Measurements from ENCODE around the gene PTCD2. TPM values are rescaled to one million over a fixed set of nuclear protein-coding genes. Genes with fewer than 3 reads are reported as not detected.
A peak's percentile ranks its signal among the peaks of the same experiment; 100 is the strongest.

PTCD2 gene
- total RNA-seq, 1 donor from 2014 or later = 3.3 TPM

GRCh38 chr5:72338689-72339209 is 18.6 kb downstream of the PTCD2 start:
- no peak for DNase-seq (ENCODE audit: low read depth in 2 of 2)

DNA sequence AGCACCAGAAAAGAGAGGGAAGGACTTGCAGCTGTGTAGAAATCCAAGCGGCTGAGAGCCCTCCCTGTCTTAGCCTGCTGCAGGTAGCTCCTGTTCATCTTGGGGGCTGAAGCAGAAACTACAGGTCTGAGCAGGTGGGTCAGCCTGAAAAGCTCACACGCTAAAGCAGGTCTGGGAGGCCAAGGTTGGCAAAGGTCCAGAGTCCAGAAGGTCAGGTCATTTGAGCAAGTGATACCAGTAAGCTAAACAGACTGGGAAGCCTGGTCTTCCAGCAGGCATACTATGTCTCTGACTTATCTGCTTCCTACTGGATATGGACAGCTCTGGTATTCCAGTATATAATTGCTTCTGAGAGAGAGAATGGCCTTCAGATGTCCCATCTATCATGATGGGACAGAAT is 26.2 kb downstream of the PTCD2 start:
- DNase-seq (ENCODE audit: low read depth in 2 of 2) = no peak

DNA sequence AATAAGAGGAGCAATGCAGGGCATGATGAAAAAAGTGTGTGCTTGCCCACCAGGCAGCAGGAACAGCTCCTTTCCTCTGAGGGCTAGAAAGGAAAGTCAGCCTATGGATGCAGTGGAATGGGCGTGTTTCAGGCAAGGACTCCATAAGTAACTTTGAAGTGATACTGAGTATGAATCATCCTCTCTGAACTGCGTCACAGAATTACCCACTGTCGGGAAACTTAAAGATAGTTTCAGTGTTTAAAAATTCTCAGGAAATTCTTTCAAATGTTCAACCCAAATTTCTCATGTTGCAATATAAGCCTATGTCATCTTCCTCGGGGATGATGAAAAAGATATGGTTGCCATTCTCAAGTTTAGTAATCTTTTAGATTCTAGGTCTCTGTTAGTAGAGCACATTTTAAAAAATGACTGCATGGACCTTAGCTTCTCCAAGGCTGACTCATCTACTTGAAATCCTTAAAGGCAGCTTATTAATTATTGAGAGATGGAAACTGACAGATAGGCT is 27.7 kb downstream of the PTCD2 start:
- peak in 1 of 2 donors; percentile 21 for DNase-seq (ENCODE audit: low read depth in 2 of 2)

GRCh38 chr5:72351376-72351775 is 31.2 kb downstream of the PTCD2 start:
- no peak for DNase-seq (ENCODE audit: low read depth in 2 of 2)

DNA sequence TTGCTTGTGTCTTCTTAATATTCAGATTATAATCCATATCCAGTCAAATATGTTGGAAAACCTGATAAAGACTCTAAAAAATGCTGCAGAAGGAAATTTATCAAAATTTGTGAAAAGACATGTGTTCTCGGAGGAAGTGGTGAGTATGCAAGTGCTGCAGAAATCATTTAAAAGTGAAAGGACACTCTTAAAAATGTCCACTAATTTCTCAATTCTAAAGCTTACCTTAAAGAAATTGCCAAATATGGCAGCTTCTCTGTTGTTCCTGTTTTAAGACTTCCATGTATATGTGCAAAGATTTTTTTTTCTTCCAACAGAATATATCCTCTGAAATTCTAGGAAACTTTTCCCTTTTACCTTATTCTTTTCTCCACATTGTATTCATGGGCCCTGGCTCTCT is 32.4 kb downstream of the PTCD2 start:
- no peak for DNase-seq (ENCODE audit: low read depth in 2 of 2)

- DNase-seq (ENCODE audit: low read depth in 2 of 2) = peak in 1 of 2 donors; percentile 24
These were observed 32.9 kb downstream of the PTCD2 start for GRCh38 chr5:72353046-72353445.

DNA sequence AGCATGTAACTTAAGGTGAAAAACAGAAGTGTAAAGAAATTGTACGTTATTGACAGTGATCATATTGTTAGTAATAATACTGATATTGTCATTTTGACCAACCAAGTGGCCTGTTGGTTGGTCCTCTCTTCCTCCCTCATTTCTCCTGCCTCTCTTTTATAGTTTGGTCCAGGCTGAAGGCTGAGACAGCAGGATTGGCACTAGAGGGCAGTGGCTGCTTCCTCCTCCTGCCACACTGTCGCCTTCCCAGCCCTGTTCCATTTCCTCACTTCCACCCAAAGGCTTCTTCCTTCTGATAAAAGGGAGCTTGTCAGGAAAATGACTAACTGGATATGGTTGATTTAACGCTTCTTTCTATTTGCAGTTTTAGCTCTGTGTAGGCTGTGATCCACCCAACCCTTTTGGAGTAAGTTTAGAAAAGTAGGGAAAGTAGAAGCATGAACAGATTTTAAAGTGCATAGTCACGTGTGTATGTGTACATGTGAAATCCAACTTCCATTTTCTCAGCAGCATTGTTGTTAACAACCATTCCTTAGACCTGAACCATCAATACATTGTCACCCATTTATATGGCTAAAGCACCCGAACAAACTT is 35.6 kb downstream of the PTCD2 start:
- peak in 1 of 2 donors; percentile 62 for DNase-seq (ENCODE audit: low read depth in 2 of 2)

GRCh38 chr5:72356361-72356760 is 36.2 kb downstream of the PTCD2 start:
- DNase-seq (ENCODE audit: low read depth in 2 of 2) = no peak

DNA sequence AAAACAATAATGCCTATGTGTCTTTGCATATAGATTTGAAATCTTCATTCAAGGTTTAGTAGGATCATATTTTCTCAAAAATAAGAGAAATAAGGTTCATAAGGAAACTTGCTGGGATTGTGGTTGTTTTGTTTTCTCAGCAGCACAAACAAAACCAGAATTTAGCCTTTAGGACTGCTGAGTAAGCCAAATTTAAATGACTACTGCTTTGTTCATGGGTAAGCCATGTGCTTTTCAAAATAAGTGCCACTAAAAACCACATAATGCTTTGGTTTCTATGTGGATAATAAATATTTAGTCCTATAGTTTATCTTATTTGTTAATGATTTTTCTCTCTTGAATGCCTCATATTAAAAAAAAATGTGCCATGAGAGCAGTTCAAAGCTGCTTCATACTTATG is 38.8 kb downstream of the PTCD2 start:
- DNase-seq (ENCODE audit: low read depth in 2 of 2) = no peak

DNA sequence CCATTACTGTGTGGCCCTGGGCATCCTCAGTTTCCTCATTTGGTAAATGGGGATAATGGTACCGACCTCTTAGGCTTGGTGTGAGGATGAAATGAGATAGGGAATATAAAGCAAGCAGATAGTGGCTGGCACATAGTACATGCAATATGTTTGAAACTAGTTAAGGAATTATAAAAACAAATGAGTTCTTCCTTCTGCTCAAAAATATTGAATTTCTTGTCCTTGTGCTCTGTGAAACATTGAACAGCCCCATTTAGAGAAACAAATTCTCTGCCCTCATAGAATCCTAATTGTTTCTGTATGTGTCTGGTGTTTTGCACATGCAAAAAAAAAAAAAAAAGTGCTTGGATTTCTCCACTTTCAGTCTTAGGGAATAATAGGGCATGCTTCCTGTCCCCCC is 39.7 kb downstream of the PTCD2 start:
- DNase-seq (ENCODE audit: low read depth in 2 of 2) = no peak

DNA sequence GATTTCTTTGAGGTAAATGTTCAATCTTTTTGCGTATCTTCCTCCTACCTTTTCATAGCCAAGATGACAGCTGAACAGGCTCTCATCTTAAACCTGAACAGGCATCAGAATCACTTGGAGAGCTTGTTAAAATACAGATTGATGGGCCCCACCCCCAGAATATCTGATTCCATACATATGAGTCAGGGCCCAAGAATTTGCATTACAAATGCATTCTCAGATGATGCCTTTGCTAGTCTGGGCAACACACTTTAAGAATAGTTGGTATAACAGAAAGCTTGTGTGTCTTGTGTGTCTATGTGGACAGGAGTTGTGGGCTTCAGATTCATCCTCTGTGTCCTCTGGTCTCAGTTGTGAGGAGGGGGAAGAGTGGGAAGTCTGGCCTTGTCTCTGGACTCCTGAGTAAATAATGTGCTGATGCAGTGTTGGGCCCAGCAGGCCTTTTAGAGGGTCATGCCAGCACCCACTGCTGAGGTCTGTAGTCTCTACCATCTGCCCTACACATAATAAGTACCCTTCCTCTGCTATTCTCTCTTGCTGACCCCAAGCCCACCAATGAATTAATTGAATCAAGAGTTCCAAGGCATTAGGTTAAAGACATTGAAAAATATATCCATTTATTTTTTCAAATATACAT is 43.1 kb downstream of the PTCD2 start:
- DNase-seq (ENCODE audit: low read depth in 2 of 2) = peak in 1 of 2 donors; percentile 45

GRCh38 chr5:72364171-72364570 is 44.0 kb downstream of the PTCD2 start:
- no peak for DNase-seq (ENCODE audit: low read depth in 2 of 2)

- DNase-seq (ENCODE audit: low read depth in 2 of 2) = no peak
These were observed 44.8 kb downstream of the PTCD2 start for GRCh38 chr5:72364951-72365350.

DNA sequence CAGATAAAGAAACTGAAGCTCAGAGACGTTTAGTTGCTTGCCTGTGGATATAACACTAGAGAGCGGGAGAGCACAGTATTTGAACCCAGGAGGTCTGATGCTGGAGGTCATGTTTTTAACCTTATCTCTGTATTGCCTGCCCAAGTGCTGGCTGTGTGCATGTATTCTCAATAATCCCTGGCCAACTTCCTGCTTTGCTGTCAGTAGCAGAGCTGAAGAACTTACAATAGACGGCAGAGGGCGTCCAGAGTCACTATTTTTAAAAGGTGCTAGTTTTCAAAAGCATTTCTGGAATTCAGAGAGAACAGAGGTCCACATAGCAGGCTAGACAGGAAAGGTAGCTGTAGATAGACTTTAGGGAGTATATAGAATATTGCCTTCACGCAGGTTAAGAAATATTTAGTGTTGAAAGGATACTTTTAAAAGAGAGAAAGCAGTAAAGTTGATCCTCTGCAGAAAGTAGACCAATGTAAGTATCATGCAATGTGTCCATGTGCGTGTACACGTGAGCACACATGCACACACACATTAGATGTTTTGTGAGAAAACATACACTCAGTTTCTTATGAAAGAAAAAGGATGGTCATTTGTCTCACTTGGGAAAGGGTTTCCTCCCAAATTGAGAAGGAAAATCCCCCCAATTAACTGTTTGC is 46.3 kb downstream of the PTCD2 start:
- peak; percentile 84 to 85 for DNase-seq (ENCODE audit: low read depth in 2 of 2)

DNA sequence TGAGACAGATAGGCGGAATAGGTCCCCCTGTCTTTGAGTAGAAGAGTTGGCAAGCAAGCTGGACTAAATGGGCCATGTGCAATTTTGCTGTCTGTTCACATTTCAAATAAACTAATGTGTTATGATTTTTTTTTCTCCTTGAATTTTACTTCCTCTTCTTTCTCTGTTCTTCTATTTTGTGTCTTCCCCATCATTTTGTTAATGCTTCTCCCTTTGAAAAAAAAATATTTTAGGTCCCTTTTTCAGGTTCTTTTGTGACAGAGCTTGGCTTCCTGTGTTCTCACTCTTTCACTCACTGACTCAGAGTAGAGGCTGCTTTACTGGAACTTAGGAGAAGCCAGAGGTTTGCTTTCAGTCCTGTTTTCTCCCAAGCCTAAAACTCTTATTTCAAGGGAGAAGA is 48.1 kb downstream of the PTCD2 start:
- no peak for DNase-seq (ENCODE audit: low read depth in 2 of 2)

- no peak for DNase-seq (ENCODE audit: low read depth in 2 of 2)
These were observed 49.1 kb downstream of the PTCD2 start for GRCh38 chr5:72369301-72369700.

DNA sequence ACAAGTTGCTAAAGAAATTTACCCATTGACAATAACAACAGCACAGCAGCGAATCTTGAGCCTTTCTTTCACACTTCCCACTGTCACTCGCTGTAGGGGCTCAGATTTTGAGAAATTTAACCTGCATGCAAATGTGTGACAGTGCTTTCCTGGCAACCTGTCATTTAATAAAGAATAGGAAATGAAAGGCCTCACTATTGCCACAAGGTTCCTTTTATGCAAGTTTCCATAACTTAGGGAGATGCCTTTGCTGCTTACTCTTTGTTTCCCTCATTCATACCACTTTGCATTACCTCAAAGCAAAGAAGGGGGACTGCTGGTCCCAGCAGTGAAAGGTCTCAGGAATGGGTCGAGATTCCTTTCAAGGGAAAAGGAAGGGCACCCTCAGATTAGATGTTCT is 49.5 kb downstream of the PTCD2 start:
- DNase-seq (ENCODE audit: low read depth in 2 of 2) = no peak

DNA sequence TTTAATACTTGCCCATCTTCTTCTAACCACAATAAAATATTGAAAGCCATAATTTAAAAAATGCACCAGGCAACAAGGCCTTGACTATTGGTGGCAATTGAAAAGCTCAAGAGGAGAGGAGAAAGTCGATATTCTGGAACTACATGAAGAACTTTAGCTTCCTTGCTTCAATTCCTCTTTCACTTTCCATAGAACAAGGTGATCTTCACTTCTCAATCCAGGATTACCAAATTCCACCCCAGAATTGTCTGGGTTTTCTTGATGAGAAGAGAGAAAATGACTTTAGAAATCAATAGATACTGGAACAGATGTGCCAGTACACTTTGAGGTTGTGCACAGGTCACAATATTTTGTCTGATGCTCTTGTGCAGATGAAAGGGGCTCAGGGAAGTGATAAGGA is 52.2 kb downstream of the PTCD2 start:
- no peak for DNase-seq (ENCODE audit: low read depth in 2 of 2)

- no peak for DNase-seq (ENCODE audit: low read depth in 2 of 2)
These were observed 52.8 kb downstream of the PTCD2 start for GRCh38 chr5:72372923-72373322.

DNA sequence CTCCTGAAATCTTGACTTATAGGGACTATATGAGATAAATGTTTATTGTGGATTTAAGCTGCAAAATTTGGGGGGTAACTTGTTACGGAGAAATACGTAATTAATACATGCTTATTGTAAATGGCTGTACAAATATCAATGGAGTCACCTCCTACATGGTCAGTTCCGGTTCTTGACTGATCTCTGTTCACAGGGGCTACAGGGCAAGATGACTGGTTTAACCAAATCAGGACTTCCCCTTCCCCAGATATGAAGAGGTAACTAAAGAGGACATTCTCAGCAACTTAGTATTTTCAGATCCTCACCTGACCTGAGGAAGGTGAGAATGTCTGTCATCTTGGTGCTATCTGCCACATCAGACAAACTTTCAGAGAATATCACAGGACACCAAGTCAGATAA is 54.7 kb downstream of the PTCD2 start:
- DNase-seq (ENCODE audit: low read depth in 2 of 2) = no peak

DNA sequence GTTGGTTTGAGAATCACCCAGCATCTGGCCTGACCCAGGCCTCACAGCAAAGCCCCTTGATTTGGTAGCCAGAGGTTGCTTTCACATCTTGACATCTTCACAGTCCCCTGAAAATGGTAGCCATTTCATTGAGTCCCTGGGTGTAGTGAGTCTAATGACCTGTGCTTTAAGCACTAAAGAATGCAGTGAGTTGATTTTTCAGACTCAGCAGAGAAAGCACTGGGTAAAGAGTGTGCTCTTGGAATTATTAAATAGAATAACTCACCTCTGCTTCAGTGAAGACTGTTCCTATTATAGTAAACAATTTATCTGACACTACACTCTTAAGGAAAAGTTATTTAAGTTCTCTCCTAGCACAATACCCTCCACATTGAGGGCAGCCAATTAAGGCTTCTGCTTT is 56.2 kb downstream of the PTCD2 start:
- no peak for DNase-seq (ENCODE audit: low read depth in 2 of 2)

- DNase-seq (ENCODE audit: low read depth in 2 of 2) = no peak
These were observed 57.9 kb downstream of the PTCD2 start for GRCh38 chr5:72377910-72378638.

All from dermis microvascular lymphatic vessel endothelial cell (primary cell).